ENCODE results near the gene VSIR.

Gene VSIR

DNA sequence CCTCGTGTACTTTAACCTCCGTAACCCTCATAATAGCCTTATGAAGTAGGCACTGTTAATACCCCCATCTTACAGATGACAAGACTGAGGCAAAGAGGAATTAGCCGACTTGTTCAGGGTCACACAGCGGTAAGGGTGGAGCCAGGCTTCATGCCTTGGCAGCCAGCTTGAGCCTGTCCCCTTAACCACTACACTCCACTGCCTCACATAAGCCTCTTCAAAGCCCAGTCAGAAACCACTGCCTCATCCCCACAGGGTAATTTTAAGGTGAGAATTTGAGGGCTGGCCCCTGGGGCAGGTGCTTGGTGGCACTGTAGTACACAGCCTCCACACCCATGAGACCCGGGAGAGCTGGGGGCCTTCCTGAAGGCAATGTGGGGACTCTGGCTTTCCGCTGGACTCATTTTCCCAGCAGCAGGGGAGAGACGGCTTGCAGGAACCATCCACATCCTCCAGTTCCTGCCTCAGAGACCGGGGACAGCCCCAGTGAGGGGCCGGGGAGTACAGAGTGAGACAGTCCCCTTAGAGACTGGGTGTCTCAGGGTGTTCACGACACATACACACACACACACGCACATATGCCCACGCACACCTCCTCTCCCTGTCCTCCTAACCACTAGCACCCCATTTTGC lies 46.1 kb downstream of the VSIR start:
- peak; percentile 66 for DNase-seq

GRCh38 chr10:71726580-71727104 lies 46.7 kb downstream of the VSIR start:
- DNase-seq, result peak; percentile 45

GRCh38 chr10:71725998-71726579 lies 47.2 kb downstream of the VSIR start:
- DNase-seq, result peak; percentile 72

DNA sequence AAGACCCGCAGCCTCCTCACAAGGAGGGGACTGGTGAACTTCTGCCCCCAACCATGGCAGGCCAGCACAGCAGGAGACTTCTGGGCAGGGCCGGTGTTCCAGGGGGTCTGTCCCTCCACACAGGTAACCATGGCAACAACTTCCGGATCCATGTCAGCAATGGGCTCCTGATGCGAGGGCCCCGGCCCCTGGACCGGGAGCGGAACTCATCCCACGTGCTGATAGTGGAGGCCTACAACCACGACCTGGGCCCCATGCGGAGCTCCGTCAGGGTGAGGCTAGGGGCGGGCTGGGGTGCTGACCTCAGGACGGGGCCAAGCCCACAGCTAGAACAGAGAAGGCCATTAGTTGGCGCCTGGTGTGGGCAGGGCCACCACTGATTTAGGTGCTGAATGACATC lies 48.1 kb downstream of the VSIR start:
- DNase-seq, result no peak

DNA sequence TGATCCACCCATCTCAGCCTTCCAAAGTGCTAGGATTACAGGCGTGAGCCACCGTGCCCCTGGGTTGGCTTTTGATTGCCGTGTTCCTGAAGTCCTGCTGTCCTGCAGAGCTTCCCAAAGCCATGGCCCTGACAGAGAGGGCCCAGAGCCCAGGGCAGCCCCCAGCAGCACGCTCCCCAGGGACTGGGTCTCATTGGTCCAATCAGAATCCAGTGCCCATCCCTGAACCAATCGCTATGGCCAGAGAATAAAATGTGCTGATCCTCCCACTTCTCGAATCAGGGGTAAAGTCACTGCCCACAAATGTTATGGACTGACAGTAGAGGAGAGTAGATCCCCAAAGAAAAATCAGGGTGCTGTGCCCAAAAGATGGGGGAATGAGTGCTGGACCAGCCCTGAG lies 48.8 kb downstream of the VSIR start:
- DNase-seq, result no peak

DNA sequence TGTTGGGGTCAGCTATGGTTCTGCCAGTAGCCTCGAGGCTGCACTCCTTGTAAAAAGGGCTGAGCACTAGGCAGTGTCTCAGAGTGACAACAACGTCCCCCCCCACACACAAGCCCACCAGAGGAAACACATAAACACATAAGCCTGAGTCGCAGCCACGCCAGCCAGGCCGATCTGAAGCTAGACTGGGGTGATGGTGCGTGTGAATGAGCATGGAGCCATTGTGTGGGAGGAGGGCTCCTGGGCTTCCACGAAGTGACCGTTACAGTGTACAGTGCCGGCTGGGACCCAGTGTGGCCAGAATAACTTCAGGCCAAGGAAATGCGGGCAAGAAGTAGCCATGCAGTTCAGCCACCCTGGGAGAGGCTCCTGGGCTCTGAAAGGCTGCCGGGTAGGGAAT lies 50.0 kb downstream of the VSIR start:
- DNase-seq, result no peak

GRCh38 chr10:71722849-71723248 lies 50.5 kb downstream of the VSIR start:
- DNase-seq, result no peak

DNA sequence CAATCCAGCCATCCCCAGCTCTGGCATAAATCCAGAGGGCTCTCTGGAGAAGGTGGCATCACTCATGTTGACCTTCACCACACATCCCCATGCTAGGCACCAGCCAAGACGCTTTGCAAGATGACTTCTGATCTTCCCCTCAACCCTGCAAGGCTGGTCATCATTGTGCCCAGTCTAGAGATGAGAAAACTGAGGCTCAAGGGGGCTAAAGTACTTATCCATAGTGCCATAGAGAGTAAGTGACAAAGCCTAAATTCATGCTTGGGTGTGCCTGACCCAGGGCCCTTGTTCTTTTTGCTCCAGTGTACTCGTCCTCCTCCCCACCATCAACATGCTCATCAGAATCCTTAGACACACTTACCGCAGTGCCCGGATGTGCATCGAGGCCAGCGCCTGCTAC lies 52.0 kb downstream of the VSIR start:
- no peak for DNase-seq

DNA sequence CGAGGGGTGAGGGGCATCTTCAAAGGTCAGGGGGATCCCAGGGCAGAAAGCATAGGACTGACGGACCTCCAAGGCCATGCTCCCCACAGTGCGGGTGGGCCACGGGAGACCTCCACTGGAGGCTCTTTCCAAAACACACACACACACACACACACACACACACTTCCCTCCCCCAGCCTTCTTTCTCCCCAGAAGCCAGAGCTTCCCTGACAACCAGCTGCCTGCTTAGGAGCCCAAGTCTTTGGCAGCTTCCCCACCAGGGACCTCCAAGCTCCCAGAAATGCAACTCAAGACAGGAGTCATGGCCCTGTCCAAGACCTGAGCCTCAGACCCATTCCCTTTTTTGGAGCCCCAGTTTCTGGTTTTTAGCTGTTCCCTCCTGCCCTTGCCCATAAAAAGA lies 53.0 kb downstream of the VSIR start:
- no peak for DNase-seq

GRCh38 chr10:71719464-71720201 lies 53.7 kb downstream of the VSIR start, which contains the start of gene C10orf105:
Gene C10orf105, minus strand, starts transcription at chr10:71719778. Its CDS starts 3,441 bp downstream, at chr10:71716337.
- DNase-seq, result no peak

GRCh38 chr10:71719042-71719441 lies 54.3 kb downstream of the VSIR start:
- DNase-seq, result no peak

DNA sequence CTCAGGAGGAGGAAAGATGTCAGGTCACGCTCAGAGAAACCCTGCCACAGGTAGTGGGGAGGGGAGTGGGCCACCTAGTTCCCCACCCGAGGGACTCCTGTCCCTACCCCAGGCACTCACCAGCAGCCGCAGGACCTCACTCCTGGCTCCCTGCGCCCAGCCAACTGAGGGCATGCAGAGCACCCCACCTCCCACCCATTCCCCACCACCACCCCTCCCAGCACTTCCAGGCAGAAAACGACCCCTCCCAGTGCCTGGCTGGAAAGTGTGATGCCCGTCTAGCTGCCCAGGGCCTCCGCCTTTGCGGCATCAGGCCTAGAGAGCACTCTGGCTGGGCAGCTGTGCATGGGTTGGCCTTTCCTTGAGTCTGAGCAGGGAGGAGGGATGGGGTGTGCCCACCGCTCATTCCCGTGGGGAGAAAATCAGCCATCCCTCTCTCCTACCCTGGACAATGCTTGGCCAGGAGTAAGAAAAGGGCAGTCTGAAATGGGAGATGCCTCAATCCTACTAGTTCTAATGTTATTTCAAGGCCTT lies 55.1 kb downstream of the VSIR start:
- DNase-seq, result no peak

GRCh38 chr10:71717551-71717951 lies 55.8 kb downstream of the VSIR start:
- no peak for DNase-seq

- no peak for DNase-seq
Measured at GRCh38 chr10:71717056-71717455, 56.3 kb downstream of the VSIR start.

GRCh38 chr10:71716426-71716825 lies 56.9 kb downstream of the VSIR start:
- DNase-seq, result no peak

GRCh38 chr10:71715860-71716259 lies 57.5 kb downstream of the VSIR start:
- DNase-seq, result no peak

DNA sequence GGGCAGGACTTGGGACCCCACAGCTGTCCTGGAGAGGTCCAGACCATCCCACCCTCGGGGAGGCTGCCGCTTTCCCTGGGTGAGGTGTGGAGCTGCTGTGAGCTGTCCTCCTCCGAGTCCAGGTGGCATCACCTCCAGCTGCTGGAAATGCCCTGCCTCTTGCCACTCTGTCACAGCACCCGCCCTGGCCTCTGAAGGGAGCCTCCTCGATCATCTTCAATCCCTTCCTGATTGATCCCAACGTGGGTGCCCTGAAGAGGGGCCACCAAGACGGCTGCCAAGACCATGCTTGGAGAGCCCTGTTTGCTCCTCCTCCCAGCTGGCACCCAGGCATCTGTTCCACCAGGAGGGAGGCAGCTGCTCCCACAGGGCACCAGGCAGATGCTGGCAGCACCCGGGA lies 58.3 kb downstream of the VSIR start:
- DNase-seq, result no peak

GRCh38 chr10:71714592-71714991 lies 58.7 kb downstream of the VSIR start:
- DNase-seq, result no peak

DNA sequence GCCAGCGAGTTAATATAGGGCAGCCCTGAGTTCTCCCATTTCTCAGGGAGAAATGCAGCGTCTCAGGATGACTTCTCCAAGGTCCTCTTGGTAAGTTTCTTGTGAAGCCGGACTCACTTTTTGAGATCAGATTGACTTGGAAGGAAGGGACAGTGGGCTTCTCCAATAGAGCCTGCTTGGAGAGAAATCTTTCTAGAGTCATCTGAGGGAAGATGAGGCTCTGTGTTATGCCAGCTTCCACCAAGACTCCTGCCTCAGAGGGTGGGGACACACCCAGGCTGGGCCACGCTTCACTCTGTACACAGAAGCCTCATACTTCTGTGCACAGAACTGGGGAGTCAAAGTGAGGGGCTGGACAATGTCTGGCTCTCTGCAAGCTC lies 59.3 kb downstream of the VSIR start:
- DNase-seq, result no peak

- peak; percentile 41 for DNase-seq
Measured at GRCh38 chr10:71713135-71714030, 59.9 kb downstream of the VSIR start.

- peak; percentile 34 for DNase-seq
Measured at GRCh38 chr10:71712572-71713134, 60.7 kb downstream of the VSIR start.

DNA sequence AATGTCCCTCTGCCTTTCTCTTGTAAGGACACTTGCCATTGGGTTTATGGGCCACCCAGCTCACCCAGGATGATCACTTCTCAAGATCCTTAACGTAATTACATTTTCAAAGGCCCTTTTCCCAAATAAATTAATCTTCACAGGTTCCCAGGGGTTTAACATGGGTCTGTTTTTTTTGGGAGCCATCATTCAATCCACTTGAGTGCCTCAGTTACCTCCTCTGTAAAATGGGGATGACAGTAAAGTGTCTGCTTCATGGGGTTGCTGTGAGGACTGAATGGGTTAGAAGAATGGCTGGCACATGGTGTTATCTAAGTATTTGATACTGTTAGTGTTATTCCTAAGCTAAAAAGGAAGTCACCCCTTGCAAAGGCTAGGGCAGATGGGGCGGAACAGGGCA lies 61.1 kb downstream of the VSIR start:
- no peak for DNase-seq

All from stimulated activated CD4-positive, alpha-beta T cell treated with anti-CD3 and anti-CD28 coated beads, Interleukin-4, amount 100 ng/mL, for 1 hour (primary cell).